ENCODE results near the gene TUBB4B.

Gene TUBB4B

GRCh38 chr9:137240841-137241489, at the start of gene TUBB4B:
Gene TUBB4B (plus strand): TSS chr9:137241287. CDS start chr9:137241361, 74 bp downstream.
- DNase-seq (ENCODE audit: low read depth in 2 of 2), result peak; percentile 95 to 98

- no peak for DNase-seq (ENCODE audit: low read depth in 2 of 2)
Observed at GRCh38 chr9:137191691-137192447, 49.2 kb upstream of the TUBB4B start.

DNA sequence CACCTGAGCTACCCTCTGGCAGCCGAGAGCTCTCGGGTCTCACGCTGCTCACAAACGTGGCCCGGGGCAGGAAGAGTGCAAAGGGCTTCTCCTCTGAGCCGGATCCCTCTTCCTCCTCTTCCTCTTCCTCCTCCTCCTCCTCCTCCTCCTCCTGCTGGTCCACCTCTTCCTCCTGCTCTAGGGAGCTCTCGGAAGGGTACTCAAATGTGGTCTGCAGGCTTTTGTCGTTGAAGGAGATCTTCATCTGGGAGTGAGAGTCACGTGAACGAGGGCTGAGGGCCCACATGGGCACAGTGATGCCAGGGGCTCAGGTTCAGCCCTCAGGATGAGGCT, 48.7 kb upstream of the TUBB4B start:
- no peak for DNase-seq (ENCODE audit: low read depth in 2 of 2)

GRCh38 chr9:137192859-137193258, 48.2 kb upstream of the TUBB4B start:
- no peak for DNase-seq (ENCODE audit: low read depth in 2 of 2)

DNA sequence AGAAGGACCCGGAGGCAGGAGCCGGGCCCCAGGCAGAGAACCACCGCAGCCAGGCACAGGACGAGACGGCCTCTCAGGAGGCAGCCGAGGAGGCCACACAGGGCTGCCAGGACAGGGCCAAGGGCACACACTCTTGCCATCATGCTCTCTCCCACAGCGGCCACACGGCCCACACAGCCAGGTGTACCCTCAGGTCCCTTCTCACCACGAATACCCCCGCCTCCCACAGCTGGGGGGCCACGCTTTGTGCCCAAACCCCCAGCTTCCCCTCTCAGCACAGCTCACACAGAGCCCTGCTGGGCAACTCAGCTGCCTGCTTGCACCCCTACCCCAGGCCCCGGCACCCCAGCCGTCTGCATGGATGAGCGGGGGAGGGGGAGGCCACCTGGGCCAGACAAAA, 47.3 kb upstream of the TUBB4B start:
- no peak for DNase-seq (ENCODE audit: low read depth in 2 of 2)

DNA sequence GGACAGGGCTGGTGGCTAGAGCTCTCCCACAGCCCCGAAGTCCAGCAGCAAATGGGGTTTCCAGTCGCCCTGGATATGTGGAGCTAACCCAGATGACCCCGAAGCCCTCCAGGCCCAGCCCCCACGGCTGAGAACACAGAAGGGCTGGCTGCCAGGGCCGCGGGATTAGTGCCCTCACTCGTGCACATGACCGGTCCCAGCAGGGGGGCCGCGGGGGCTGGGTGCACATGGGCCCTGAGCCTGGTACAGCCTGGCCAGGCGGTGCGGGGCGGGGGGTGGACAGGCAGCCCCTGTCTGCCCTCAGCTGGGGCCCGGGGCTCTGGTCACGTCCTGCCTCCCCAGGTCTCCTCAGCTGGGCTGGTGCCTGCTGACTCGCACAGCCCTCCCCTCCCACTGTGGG, 46.7 kb upstream of the TUBB4B start:
- no peak for DNase-seq (ENCODE audit: low read depth in 2 of 2)

DNA sequence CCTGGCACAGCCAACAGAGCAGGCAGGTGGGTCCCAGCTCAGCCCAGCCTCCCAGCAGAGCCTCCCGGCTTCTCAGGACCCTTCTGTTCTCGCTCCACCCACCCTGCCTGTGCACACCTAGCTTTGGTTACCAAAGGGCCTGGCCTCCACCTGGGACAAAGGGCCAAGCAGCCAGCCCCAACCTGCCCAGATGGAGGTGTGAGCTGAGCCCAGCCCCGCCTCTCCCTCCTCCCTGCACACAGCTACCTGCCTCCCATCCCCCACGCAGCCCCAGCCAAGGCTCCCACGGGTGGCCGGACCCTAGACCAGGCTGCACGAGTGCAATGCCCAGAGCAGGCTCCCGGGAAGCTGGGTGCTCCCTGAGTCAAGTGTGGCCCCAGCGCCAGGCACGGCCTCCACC, 46.2 kb upstream of the TUBB4B start:
- DNase-seq (ENCODE audit: low read depth in 2 of 2), result no peak

DNA sequence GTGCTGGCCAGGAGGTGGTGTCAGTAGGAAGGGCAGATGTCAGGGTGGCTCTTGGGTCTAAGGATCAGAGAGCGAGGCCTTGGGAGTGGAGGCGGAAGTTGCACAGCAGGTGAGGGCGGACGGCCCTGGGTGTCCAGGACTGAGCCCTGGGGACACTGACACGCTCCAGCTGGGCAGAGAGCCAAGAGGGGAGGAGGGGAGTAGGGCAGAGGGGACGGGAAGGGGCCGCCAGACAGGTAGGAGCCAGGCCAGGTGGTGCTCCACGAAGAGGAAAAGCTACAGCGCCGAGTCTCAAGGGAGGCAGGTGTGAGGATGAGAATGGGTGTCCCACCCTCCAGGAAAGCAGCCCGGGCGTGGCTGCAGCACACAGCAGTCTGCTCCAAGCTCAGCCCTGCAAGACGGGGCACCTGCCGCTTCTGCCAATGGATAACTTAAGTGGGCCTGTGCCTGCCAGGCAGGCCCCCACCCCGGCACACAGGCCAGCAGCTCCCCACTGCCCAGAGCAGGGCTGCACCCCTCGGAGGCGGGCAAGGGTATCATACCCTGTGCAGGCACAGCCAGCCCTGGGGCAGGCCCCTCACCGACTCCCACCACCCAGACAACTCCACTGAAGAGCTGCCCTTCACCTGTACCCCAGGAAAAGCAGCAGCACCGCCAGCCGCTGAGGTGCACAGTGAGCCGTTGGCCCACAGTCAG, 45.4 kb upstream of the TUBB4B start:
- DNase-seq (ENCODE audit: low read depth in 2 of 2), result no peak

GRCh38 chr9:137198051-137198901, 42.8 kb upstream of the TUBB4B start:
- DNase-seq (ENCODE audit: low read depth in 2 of 2), result no peak

- DNase-seq (ENCODE audit: low read depth in 2 of 2), result no peak
Observed at GRCh38 chr9:137198902-137199283, 42.2 kb upstream of the TUBB4B start.

DNA sequence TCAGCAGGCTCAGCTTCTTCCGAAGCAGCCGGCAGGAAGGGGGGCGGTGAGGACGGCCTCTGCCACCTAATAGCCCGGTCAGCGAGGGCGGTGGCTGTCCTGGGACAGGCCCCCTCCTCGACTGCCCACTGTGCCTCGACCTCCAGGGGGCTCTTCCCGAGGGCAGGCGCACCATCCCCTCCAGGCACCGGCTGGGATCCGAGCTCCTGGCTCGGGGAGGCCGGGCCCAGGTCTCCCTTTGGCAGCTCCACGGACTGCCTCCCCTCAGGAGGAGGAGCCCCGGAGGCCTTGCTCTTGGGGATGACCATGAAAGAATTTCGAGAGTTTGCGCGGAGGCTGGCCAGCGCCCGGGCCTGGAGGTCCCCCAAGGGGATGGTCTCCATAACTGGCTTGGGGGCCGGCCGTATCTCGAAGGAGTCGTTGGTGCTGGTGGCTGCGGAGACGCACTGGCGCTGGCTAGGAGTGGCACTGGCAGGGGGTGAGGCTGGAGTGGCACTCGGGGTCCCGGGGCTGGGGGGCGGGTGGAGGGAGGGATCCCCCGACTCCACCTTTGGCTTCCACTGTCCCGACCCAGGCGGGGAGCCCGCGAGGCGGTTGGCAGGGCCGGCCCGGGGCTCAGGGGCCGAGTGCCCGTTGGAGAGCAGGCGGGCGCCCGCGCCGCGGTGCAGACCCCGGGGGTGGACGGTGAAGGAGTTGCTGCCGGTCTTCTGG, 41.5 kb upstream of the TUBB4B start:
- DNase-seq (ENCODE audit: low read depth in 2 of 2), result no peak

- peak; percentile 95 to 98 for DNase-seq (ENCODE audit: low read depth in 2 of 2)
Observed at GRCh38 chr9:137200311-137201204, 40.5 kb upstream of the TUBB4B start, which contains the start of gene TPRN. Gene TPRN (minus strand): TSS chr9:137200741. CDS start chr9:137200711, 30 bp downstream.

GRCh38 chr9:137201205-137201868, 39.8 kb upstream of the TUBB4B start:
- DNase-seq (ENCODE audit: low read depth in 2 of 2), result no peak

DNA sequence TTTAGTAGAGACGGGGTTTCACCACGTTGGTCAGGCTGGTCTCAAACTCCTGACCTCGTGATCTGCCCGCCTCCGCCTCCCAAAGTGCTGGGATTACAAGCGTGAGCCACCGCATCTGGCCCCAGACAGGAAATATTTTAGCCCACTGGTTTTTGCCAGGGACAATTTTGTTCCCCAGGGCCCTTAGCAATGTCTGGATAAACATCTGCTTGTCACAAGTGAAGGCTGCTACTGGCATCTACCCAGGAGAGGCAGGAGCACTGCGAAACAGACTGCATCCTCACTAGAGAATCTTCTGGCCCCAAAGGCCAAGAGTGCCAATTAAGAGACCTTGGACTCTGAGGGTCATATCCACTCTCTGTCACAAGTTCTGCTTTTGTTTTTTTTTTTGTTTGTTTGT, 38.1 kb upstream of the TUBB4B start:
- no peak for DNase-seq (ENCODE audit: low read depth in 2 of 2)

DNA sequence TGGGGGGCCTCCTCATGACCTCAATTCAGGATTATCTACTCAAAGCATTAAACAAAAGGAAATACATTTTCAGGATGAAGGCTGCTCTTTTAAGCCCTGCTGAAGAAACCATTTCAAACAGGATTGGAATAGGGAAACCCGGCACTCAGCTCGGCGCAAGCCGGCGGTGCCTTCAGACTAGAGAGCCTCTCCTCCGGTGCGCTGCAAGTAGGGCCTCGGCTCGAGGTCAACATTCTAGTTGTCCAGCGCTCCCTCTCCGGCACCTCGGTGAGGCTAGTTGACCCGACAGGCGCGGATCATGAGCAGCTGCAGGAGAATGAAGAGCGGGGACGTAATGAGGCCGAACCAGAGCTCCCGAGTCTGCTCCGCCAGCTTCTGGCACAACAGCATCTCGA, 36.4 kb upstream of the TUBB4B start:
- DNase-seq (ENCODE audit: low read depth in 2 of 2), result no peak

DNA sequence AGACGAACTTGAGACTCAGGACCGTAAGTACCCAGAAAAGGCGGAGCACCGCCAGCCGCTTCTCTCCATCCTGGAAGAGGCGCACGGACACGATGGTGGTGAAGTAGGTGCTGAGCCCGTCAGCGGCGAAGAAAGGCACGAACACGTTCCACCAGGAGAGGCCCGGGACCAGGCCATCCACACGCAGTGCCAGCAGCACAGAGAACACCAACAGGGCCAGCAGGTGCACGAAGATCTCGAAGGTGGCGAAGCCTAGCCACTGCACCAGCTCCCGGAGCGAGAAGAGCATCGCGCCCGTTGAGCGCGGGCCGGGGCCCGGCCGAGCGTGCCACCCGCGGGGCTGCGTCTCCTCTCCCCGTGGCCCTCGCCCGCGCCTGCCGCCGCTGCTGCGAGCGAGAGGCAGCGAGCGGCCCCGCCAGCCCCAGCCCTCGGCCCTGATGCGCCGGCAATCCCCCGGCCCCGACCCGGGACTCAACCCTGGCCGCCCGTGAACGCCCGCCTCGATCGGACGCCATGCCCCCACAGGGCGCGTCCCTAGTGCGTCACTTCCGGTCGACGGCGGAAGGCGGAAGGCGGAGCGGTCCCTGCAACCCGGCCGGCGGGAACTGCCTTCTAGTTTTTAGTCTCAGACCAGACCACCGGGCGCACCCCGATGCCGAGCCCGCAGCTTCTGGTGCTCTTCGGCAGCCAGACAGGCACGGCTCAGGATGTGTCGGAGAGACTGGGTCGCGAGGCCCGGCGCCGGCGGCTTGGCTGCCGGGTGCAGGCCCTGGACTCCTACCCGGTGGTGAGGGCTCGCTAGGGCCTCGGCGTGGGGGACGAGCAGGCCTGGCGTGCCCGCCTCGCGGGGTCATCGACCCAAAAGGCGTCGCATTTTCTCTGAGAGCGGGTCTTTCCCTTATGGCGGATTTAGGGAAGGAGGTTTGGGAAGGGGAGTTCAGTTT, 35.7 kb upstream of the TUBB4B start, which contains the start of the genes NDOR1 and TMEM203:
Gene NDOR1, plus strand, starts transcription at position 575 of the 944 bp plus-strand sequence. Its CDS starts 78 bp downstream, at position 653.
Gene TMEM203, minus strand, starts transcription at position 523 of the 944 bp plus-strand sequence. Its CDS starts 234 bp downstream, at position 289.
- DNase-seq (ENCODE audit: low read depth in 2 of 2), result peak; percentile 87 to 89

GRCh38 chr9:137206602-137207001, 34.5 kb upstream of the TUBB4B start:
- no peak for DNase-seq (ENCODE audit: low read depth in 2 of 2)

DNA sequence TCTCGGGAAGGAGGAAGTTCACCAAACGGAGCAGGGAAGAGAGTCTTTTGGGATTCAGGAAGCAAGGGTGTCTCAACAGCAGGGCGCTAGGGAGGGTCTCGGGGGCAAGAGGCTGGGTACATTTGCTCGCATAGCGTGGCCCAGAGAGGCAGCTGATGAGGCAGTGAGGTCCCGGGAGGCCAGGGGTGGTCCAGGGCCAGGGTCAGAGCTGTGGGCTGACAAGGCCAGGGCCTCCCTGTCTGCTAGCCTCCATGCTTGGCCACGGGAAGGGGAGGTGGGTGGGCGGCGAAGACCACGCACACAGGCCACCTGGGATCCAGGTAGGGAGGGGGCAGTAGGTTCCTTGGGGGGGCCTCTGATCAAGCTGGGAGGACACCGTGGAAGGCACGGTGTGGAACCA, 29.6 kb upstream of the TUBB4B start:
- DNase-seq (ENCODE audit: low read depth in 2 of 2), result no peak

Measured in stimulated activated CD8-positive, alpha-beta memory T cell treated with anti-CD3 and anti-CD28 coated beads, Interleukin-2, amount 100 ng/mL, for 1 hour (primary cell).